Chondrocyte (in vitro differentiated cells): ENCODE measurements around the gene OBP2B. TPM values are rescaled to one million over a fixed set of nuclear protein-coding genes. Genes with fewer than 3 reads are reported as not detected.
"Not testable (repeated sequence)": the region's sequence is repeated elsewhere in the genome, so short reads cannot be mapped to it uniquely, and the experiment has no call there.

Source experiments
- DNase-seq: peaks from one replicate; pipeline ENCODE4 v3.0.0; 2021; ENCODE audit warnings: mixed read lengths, low spot score
- H3K27ac Mint-ChIP-seq: one replicate; pipeline ENCODE4 v1.8.0; 2021; ENCODE audit warnings: mild to moderate bottlenecking, moderate library complexity, mixed read lengths; ENCODE audit not compliant: unreplicated experiment
- H3K27me3 Mint-ChIP-seq: 2 replicates; pipeline ENCODE4 v1.8.0; 2021; ENCODE audit warnings: low read depth, mixed read lengths
- H3K36me3 Mint-ChIP-seq: 2 replicates; pipeline ENCODE4 v1.8.0; 2021; ENCODE audit warnings: low read depth, mixed read lengths
- H3K4me1 Mint-ChIP-seq: 2 replicates; pipeline ENCODE4 v1.8.0; 2021; ENCODE audit warnings: low read depth, mild to moderate bottlenecking, mixed read lengths
- H3K4me3 Mint-ChIP-seq: one replicate; pipeline ENCODE4 v1.8.0; 2021; ENCODE audit warnings: mild to moderate bottlenecking, moderate library complexity, mixed read lengths; ENCODE audit not compliant: unreplicated experiment
- H3K9me3 Mint-ChIP-seq: 2 replicates; pipeline ENCODE4 v1.8.0; 2021; ENCODE audit warnings: low read depth, mixed read lengths
- total RNA-seq: library from RNA; stranded (reverse); gene quantifications from 3 replicates; pipeline ENCODE4 v1.2.1, GENCODE V29; 2021
- TF ChIP-seq, protein P1 (sequence below): fragments of 200-600 bp; sonication (generic); IDR thresholded peaks from 2 replicates; pipeline ENCODE4 v1.5.0; 2021; ENCODE audit warnings: antibody characterized with exemption, mild to moderate bottlenecking, moderate library complexity

The OBP2B gene
- total RNA-seq, 1 donor from 2014 or later = not detected

DNA sequence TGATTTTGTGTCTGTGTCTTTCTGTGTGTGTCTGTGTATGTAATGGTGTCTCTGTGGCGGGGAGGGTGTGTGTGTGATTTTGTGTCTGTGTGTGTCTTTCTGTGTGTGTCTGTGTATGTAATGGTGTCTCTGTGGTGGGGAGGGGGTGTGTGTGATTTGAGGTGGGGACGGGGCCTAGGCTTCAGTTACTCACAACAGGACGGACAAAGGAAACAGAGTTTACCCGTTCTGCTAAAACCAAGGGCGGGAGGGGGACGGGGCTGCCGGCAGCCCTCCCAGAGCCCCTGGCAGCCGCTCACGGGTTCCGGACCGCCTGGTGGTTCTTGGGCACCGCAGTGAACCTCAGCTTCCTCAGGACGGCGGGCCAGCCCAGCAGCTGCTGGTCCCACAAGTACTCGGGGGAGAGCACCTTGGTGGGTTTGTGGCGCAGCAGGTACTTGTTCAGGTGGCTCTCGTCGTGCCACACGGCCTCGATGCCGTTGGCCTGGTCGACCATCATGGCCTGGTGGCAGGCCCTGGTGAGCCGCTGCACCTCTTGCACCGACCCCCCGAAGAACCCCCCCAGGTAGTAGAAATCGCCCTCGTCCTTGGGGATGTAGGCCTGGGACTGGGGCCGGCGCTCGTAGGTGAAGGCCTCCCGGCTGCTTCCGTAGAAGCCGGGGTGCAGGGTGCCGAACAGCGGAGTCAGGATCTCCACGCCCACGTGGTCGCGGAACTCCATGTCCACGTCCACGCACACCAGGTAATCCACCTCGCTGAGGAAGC, 46.5 kb upstream of the OBP2B start:
- Mint-ChIP-seq H3K27ac (no peak overlapping the region), H3K4me3 (no peak overlapping the region), H3K9me3 (peaks cover 2% of the 10 kb centered on the region), H3K36me3 (peaks cover 1% of the 10 kb centered on the region), H3K4me1 (no peaks in the 10 kb centered on the region), H3K27me3 (peaks cover 23% of the 10 kb centered on the region)
- TF ChIP-seq, protein P1, sequence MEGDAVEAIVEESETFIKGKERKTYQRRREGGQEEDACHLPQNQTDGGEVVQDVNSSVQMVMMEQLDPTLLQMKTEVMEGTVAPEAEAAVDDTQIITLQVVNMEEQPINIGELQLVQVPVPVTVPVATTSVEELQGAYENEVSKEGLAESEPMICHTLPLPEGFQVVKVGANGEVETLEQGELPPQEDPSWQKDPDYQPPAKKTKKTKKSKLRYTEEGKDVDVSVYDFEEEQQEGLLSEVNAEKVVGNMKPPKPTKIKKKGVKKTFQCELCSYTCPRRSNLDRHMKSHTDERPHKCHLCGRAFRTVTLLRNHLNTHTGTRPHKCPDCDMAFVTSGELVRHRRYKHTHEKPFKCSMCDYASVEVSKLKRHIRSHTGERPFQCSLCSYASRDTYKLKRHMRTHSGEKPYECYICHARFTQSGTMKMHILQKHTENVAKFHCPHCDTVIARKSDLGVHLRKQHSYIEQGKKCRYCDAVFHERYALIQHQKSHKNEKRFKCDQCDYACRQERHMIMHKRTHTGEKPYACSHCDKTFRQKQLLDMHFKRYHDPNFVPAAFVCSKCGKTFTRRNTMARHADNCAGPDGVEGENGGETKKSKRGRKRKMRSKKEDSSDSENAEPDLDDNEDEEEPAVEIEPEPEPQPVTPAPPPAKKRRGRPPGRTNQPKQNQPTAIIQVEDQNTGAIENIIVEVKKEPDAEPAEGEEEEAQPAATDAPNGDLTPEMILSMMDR = no peak
- no peak for DNase-seq

DNA sequence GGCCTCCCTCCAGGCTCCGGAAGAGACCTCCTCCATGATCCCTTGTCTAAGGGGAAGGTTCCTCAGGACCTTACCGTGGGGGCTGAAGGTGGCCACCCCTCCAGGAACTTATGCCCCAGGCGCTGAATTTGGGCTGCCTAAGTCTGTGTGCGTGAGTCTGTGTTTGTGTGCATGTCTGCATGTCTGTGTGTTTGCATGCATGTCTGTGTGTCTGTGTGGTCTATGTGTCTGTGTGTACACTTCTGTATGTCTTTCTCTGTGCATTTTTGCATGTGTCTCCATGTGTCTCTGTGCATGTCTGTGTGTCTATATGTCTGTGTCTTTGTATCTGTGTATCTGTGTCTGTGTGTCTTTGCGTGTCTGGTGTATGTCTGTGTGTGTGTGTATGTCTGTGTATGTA, 45.4 kb upstream of the OBP2B start:
- Mint-ChIP-seq H3K27ac (no peak overlapping the region), H3K36me3 (peaks cover 1% of the 10 kb centered on the region), H3K9me3 (peaks cover 2% of the 10 kb centered on the region), H3K4me1 (no peaks in the 10 kb centered on the region), H3K27me3 (peaks cover 31% of the 10 kb centered on the region), H3K4me3 (no peak overlapping the region)
- TF ChIP-seq, protein P1 = no peak
- no peak for DNase-seq

DNA sequence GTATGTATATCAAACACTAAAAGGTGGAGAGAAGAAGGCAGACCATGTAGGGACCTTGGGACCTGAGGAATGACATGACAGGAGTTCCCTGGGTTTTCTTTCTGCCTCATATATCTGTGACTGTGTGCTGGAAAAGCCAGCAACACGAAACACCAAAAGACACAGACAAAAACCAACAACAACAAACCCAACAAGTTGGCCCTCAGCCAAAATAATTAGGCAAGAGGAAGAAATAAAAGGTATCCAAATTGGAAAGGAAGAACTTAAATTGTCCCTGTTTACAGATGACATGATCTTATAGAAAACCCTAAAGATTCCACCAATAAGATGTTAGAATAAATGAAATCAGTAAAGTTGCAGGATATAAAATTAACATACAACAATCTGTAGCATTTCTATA, 44.2 kb upstream of the OBP2B start:
- Mint-ChIP-seq H3K4me3 (no peak overlapping the region), H3K27ac (no peak overlapping the region)
- DNase-seq = no peak

DNA sequence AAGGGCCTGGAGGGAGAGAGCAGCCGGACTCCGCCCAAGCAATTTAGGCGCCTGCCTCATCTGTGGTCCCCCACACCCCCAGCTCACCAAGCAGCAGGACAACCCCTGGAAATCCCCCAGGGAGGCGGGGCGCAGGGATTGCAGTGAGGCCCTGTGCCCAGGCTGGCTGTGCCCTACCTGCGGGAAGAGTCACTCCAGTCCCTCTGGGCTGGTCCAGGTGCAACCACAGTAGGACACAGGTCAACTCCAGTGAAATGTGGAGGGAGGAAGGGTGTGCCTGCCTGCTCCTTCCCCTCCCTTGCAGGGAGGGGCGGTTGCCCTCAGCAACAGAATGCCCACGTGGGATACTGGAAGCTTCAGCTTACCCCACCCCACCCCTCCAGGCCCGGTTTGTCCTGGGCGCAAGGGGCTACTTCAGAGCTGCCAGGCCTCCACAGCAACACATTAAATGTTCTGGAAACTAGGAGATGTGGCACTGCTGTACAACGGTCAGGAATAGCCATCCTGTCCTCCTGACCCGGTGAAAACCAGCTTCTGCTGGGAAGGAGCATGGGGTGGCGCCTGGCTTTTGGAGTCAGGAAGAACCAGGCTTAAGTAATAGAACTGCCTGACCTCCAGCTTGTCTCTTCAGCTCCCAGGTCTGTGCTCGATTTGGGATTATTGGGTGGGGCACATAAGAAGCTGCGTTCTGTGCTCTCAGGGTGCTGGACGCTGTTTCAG, 43.4 kb upstream of the OBP2B start:
- Mint-ChIP-seq H3K36me3 (peaks cover 1% of the 10 kb centered on the region), H3K4me3 (no peak overlapping the region), H3K9me3 (peaks cover 2% of the 10 kb centered on the region), H3K27me3 (peaks cover 46% of the 10 kb centered on the region), H3K4me1 (no peaks in the 10 kb centered on the region), H3K27ac (no peak overlapping the region)
- TF ChIP-seq, protein P1 = no peak
- no peak for DNase-seq

More for the DNA sequence above, 44.2 kb upstream of the OBP2B start:
- H3K36me3 Mint-ChIP-seq = peaks cover 1% of the 10 kb centered on the region
- TF ChIP-seq, protein P1 = no peak
- peaks cover 42% of the 10 kb centered on the region for H3K27me3 Mint-ChIP-seq
- peaks cover 2% of the 10 kb centered on the region for H3K9me3 Mint-ChIP-seq
- no peaks in the 10 kb centered on the region for H3K4me1 Mint-ChIP-seq

DNA sequence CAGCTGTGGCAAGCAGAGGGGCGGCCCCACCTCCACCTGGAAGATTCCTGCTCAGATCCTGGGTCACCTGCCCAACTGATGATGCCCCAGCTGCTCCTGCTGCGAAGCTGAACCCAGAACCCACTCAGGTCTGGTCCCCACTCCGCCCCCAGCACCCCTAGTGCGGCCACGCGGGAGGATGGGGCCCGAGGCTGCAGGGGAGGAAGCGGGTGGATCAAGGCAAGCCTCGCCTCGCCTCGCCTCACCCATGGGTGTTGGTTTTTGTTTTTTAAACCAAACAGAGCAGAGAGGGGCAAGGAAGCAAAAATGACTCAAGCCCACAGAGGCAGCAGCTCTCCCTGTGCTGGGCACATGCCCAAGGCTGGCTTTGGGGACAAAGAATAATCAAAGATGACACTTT, 42.7 kb upstream of the OBP2B start:
- no peaks in the 10 kb centered on the region for H3K4me1 Mint-ChIP-seq
- no peak for DNase-seq
- TF ChIP-seq, protein P1 = no peak
- H3K27ac Mint-ChIP-seq = no peak overlapping the region
- peaks cover 50% of the 10 kb centered on the region for H3K27me3 Mint-ChIP-seq
- H3K36me3 Mint-ChIP-seq = peaks cover 1% of the 10 kb centered on the region
- no peak overlapping the region for H3K4me3 Mint-ChIP-seq
- H3K9me3 Mint-ChIP-seq = peaks cover 2% of the 10 kb centered on the region

DNA sequence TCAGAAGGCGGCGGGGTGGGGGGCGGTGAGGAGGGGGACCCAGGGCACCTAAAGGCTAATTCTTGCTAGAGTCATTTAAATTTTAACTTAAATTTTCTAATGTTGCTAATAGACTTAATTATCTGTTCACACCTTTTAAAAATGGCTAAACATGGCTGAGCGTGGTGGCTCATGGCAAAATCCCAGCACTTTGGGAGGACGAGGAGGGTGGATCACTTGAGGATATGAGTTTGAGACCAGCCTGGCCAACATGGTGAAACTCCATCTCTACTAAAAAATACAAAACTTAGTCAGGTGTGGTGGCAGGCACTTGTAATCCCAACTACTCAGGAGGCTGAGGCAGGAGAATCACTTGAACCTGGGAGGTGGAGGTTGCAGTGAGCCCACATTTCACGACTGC, 42.2 kb upstream of the OBP2B start:
- H3K36me3 Mint-ChIP-seq, H3K4me1 Mint-ChIP-seq, H3K4me3 Mint-ChIP-seq, H3K27ac Mint-ChIP-seq, DNase-seq, H3K9me3 Mint-ChIP-seq: not testable (repeated sequence)
- peaks cover 51% of the 10 kb centered on the region for H3K27me3 Mint-ChIP-seq
